Measurements from ENCODE around the gene MAP3K2. TPM values are rescaled to one million over a fixed set of nuclear protein-coding genes. Genes with fewer than 3 reads are reported as not detected.

Gene MAP3K2
- total RNA-seq, 1 donor from 2014 or later = 47.7 TPM

- TF ChIP-seq CTCF (IDR thresholded peaks at IDR 0.05) = no peak
- Histone ChIP-seq H3K27ac (no peak overlapping the region), H3K4me1 (peaks cover 1 to 7% of the 10 kb centered on the region in 2 donors), H3K4me3 (no peak overlapping the region), H3K27me3 (no peaks in the 10 kb centered on the region), H3K9me3 (no peaks in the 10 kb centered on the region), H3K36me3 (no peaks in the 10 kb centered on the region)
- intact Hi-C loops (cut with DNase I) = no loop called here
- no peak for DNase-seq (ENCODE audit: low spot score in 2 of 2)
Observed at GRCh38 chr2:127360242-127360641, 27.5 kb downstream of the MAP3K2 start.

- H3K4me3 ChIP-seq = no peak overlapping the region
- no peak for TF ChIP-seq CTCF (IDR thresholded peaks at IDR 0.05)
- peaks cover 0 to 6% of the 10 kb centered on the region in 2 donors for H3K4me1 ChIP-seq
- intact Hi-C loops (cut with DNase I) = no loop called here
- H3K27me3 ChIP-seq = no peaks in the 10 kb centered on the region
- DNase-seq (ENCODE audit: low spot score in 2 of 2) = no peak
- no peak overlapping the region for H3K27ac ChIP-seq
- no peaks in the 10 kb centered on the region for H3K36me3 ChIP-seq
- H3K9me3 ChIP-seq = no peaks in the 10 kb centered on the region
Observed at GRCh38 chr2:127359520-127359919, 28.3 kb downstream of the MAP3K2 start.

- DNase-seq (ENCODE audit: low spot score in 2 of 2) = no peak
- H3K4me3 ChIP-seq = no peak overlapping the region
- no peaks in the 10 kb centered on the region for H3K36me3 ChIP-seq
- no peaks in the 10 kb centered on the region for H3K9me3 ChIP-seq
- no peaks in the 10 kb centered on the region for H3K27me3 ChIP-seq
- H3K4me1 ChIP-seq = peaks cover 0 to 6% of the 10 kb centered on the region in 2 donors
- intact Hi-C loops (cut with DNase I) = no loop called here
- no peak overlapping the region for H3K27ac ChIP-seq
- no peak for TF ChIP-seq CTCF (IDR thresholded peaks at IDR 0.05)
Observed at GRCh38 chr2:127358971-127359370, 28.8 kb downstream of the MAP3K2 start.

GRCh38 chr2:127358044-127358443, 29.7 kb downstream of the MAP3K2 start:
- no peaks in the 10 kb centered on the region for H3K9me3 ChIP-seq
- TF ChIP-seq CTCF (IDR thresholded peaks at IDR 0.05) = no peak
- no peak overlapping the region for H3K4me3 ChIP-seq
- no peak overlapping the region for H3K27ac ChIP-seq
- DNase-seq (ENCODE audit: low spot score in 2 of 2) = no peak
- intact Hi-C loops (cut with DNase I) = no loop called here
- H3K36me3 ChIP-seq = no peaks in the 10 kb centered on the region
- peaks cover 0 to 6% of the 10 kb centered on the region in 2 donors for H3K4me1 ChIP-seq
- no peaks in the 10 kb centered on the region for H3K27me3 ChIP-seq

GRCh38 chr2:127357591-127357990, 30.2 kb downstream of the MAP3K2 start:
- Histone ChIP-seq H3K27me3 (no peaks in the 10 kb centered on the region), H3K9me3 (no peaks in the 10 kb centered on the region), H3K36me3 (no peaks in the 10 kb centered on the region), H3K27ac (no peak overlapping the region), H3K4me1 (peaks cover 0 to 6% of the 10 kb centered on the region in 2 donors), H3K4me3 (no peak overlapping the region)
- no peak for TF ChIP-seq CTCF (IDR thresholded peaks at IDR 0.05)
- DNase-seq (ENCODE audit: low spot score in 2 of 2) = no peak
- intact Hi-C loops (cut with DNase I) = no loop called here

- peaks cover 0 to 6% of the 10 kb centered on the region in 2 donors for H3K4me1 ChIP-seq
- no peak overlapping the region for H3K27ac ChIP-seq
- no peak overlapping the region for H3K4me3 ChIP-seq
- intact Hi-C loops (cut with DNase I) = no loop called here
- no peaks in the 10 kb centered on the region for H3K9me3 ChIP-seq
- no peaks in the 10 kb centered on the region for H3K36me3 ChIP-seq
- no peaks in the 10 kb centered on the region for H3K27me3 ChIP-seq
- DNase-seq (ENCODE audit: low spot score in 2 of 2) = no peak
- no peak for TF ChIP-seq CTCF (IDR thresholded peaks at IDR 0.05)
Observed at GRCh38 chr2:127356531-127356930, 31.2 kb downstream of the MAP3K2 start.

Data from ascending aorta (tissue), 2 donors.